GM23338 (cell line): Measurements from ENCODE around the gene STKLD1. TPM values are rescaled to one million over a fixed set of nuclear protein-coding genes. Genes with fewer than 3 reads are reported as not detected.

Experiments
- CREB1 ChIP-seq: fragments of 250-450 bp; sonication (Bioruptor Pico); IDR thresholded peaks from 2 replicates; pipeline ENCODE4 v1.5.0; 2020; ENCODE audit warnings: low read depth, mild to moderate bottlenecking, moderate library complexity
- EZH2 ChIP-seq: fragments of 200-600 bp; sonication (generic); IDR thresholded peaks from one replicate; pipeline ENCODE4 v1.8.0; 2017; ENCODE audit warnings: antibody characterized with exemption, mild to moderate bottlenecking, low read depth; ENCODE audit not compliant: unreplicated experiment
- JUNB ChIP-seq: IDR thresholded peaks from one replicate; pipeline ENCODE4 v1.6.1; 2016; ENCODE audit warnings: antibody characterized with exemption; ENCODE audit not compliant: unreplicated experiment
- NANOG ChIP-seq: IDR thresholded peaks from 2 replicates; pipeline ENCODE4 v1.6.1; 2016; ENCODE audit warnings: antibody characterized with exemption, borderline replicate concordance
- POLR2AphosphoS5 ChIP-seq: IDR thresholded peaks from 2 replicates; pipeline ENCODE4 v1.6.1; 2016; ENCODE audit warnings: antibody characterized with exemption, low read depth
- STAT1 ChIP-seq: IDR thresholded peaks from one replicate; pipeline ENCODE4 v1.6.1; 2016; ENCODE audit warnings: antibody characterized with exemption; ENCODE audit not compliant: unreplicated experiment
- ZNF114 ChIP-seq: fragments of 250-450 bp; sonication (Bioruptor Pico); IDR thresholded peaks from 2 replicates; pipeline ENCODE4 v1.5.0; 2020; ENCODE audit warnings: mild to moderate bottlenecking, moderate library complexity
- ZNF331 ChIP-seq: fragments of 250-450 bp; sonication (Bioruptor Pico); IDR thresholded peaks from 2 replicates; pipeline ENCODE4 v1.5.0; 2020; ENCODE audit warnings: low read depth, mild to moderate bottlenecking, moderate library complexity
- polyA plus RNA-seq: library from polyadenylated mRNA; unstranded; fragments of >200 nt; fragmentation: Nextera tagmentation; extraction: Ambion mirVana; gene quantifications from 2 replicates; pipeline ENCODE4 v1.2.1, GENCODE V29; 2016
- total RNA-seq: library from RNA; depleted of rRNA; stranded (reverse); fragments of >200 nt; shearing (Covaris generic); gene quantifications from 2 replicates; pipeline ENCODE4 v1.2.3, GENCODE V29; 2014
- TF ChIP-seq, protein P1 (sequence below): fragments of 250-450 bp; sonication (Bioruptor Pico); IDR thresholded peaks from 2 replicates; pipeline ENCODE4 v1.5.0; 2020; ENCODE audit warnings: mild to moderate bottlenecking, moderate library complexity
- TF ChIP-seq, protein P2 (sequence below): IDR thresholded peaks from one replicate; pipeline ENCODE4 v1.6.1; 2018; ENCODE audit warnings: antibody characterized with exemption; ENCODE audit not compliant: unreplicated experiment
- TF ChIP-seq, protein P3 (sequence below): IDR thresholded peaks from 2 replicates; pipeline ENCODE4 v1.6.1; 2016; ENCODE audit warnings: antibody characterized with exemption

The STKLD1 gene
- total and polyA plus RNA-seq, 2 experiments from 2014 or later, result 0.57 TPM; not detected in 1

DNA sequence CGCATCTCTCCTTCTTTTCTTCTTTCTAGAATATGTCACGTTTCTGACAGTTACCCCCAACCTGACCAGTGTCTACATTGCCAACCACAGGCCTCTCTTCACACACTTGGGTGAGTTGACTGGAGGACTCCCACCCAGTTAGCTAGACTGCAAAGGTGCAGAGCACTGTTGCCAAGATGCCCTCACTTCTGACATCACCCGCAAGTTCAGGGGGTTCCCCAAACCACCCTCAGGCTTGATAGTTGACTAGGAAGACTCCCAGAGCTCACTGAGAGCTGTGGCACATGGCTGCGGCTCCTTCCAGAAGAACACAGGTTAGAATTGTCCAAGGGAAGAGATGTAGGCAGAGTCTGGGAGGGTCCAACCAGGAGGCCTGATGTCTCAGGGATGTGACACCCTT lies 63.2 kb downstream of the STKLD1 start (continued):
- TF ChIP-seq, protein P1, sequence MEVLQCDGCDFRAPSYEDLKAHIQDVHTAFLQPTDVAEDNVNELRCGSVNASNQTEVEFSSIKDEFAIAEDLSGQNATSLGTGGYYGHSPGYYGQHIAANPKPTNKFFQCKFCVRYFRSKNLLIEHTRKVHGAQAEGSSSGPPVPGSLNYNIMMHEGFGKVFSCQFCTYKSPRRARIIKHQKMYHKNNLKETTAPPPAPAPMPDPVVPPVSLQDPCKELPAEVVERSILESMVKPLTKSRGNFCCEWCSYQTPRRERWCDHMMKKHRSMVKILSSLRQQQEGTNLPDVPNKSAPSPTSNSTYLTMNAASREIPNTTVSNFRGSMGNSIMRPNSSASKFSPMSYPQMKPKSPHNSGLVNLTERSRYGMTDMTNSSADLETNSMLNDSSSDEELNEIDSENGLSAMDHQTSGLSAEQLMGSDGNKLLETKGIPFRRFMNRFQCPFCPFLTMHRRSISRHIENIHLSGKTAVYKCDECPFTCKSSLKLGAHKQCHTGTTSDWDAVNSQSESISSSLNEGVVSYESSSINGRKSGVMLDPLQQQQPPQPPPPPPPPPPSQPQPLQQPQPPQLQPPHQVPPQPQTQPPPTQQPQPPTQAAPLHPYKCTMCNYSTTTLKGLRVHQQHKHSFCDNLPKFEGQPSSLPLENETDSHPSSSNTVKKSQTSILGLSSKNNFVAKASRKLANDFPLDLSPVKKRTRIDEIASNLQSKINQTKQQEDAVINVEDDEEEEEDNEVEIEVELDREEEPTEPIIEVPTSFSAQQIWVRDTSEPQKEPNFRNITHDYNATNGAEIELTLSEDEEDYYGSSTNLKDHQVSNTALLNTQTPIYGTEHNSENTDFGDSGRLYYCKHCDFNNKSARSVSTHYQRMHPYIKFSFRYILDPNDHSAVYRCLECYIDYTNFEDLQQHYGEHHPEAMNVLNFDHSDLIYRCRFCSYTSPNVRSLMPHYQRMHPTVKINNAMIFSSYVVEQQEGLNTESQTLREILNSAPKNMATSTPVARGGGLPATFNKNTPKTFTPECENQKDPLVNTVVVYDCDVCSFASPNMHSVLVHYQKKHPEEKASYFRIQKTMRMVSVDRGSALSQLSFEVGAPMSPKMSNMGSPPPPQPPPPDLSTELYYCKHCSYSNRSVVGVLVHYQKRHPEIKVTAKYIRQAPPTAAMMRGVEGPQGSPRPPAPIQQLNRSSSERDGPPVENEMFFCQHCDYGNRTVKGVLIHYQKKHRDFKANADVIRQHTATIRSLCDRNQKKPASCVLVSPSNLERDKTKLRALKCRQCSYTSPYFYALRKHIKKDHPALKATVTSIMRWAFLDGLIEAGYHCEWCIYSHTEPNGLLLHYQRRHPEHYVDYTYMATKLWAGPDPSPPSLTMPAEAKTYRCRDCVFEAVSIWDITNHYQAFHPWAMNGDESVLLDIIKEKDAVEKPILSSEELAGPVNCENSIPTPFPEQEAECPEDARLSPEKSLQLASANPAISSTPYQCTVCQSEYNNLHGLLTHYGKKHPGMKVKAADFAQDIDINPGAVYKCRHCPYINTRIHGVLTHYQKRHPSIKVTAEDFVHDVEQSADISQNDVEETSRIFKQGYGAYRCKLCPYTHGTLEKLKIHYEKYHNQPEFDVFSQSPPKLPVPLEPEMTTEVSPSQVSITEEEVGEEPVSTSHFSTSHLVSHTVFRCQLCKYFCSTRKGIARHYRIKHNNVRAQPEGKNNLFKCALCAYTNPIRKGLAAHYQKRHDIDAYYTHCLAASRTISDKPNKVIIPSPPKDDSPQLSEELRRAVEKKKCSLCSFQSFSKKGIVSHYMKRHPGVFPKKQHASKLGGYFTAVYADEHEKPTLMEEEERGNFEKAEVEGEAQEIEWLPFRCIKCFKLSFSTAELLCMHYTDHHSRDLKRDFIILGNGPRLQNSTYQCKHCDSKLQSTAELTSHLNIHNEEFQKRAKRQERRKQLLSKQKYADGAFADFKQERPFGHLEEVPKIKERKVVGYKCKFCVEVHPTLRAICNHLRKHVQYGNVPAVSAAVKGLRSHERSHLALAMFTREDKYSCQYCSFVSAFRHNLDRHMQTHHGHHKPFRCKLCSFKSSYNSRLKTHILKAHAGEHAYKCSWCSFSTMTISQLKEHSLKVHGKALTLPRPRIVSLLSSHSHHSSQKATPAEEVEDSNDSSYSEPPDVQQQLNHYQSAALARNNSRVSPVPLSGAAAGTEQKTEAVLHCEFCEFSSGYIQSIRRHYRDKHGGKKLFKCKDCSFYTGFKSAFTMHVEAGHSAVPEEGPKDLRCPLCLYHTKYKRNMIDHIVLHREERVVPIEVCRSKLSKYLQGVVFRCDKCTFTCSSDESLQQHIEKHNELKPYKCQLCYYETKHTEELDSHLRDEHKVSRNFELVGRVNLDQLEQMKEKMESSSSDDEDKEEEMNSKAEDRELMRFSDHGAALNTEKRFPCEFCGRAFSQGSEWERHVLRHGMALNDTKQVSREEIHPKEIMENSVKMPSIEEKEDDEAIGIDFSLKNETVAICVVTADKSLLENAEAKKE (CRISPR knock-in tag), result no peak
- no peak for TF ChIP-seq JUNB
- TF ChIP-seq STAT1, result no peak
- no peak for TF ChIP-seq ZNF331 (CRISPR knock-in tag)
- TF ChIP-seq NANOG, result no peak
- TF ChIP-seq, protein P2, sequence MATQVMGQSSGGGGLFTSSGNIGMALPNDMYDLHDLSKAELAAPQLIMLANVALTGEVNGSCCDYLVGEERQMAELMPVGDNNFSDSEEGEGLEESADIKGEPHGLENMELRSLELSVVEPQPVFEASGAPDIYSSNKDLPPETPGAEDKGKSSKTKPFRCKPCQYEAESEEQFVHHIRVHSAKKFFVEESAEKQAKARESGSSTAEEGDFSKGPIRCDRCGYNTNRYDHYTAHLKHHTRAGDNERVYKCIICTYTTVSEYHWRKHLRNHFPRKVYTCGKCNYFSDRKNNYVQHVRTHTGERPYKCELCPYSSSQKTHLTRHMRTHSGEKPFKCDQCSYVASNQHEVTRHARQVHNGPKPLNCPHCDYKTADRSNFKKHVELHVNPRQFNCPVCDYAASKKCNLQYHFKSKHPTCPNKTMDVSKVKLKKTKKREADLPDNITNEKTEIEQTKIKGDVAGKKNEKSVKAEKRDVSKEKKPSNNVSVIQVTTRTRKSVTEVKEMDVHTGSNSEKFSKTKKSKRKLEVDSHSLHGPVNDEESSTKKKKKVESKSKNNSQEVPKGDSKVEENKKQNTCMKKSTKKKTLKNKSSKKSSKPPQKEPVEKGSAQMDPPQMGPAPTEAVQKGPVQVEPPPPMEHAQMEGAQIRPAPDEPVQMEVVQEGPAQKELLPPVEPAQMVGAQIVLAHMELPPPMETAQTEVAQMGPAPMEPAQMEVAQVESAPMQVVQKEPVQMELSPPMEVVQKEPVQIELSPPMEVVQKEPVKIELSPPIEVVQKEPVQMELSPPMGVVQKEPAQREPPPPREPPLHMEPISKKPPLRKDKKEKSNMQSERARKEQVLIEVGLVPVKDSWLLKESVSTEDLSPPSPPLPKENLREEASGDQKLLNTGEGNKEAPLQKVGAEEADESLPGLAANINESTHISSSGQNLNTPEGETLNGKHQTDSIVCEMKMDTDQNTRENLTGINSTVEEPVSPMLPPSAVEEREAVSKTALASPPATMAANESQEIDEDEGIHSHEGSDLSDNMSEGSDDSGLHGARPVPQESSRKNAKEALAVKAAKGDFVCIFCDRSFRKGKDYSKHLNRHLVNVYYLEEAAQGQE, result no peak
- TF ChIP-seq CREB1 (CRISPR knock-in tag), result no peak
- no peak for TF ChIP-seq POLR2AphosphoS5
- no peak for TF ChIP-seq EZH2
- no peak for TF ChIP-seq ZNF114 (CRISPR knock-in tag)
- TF ChIP-seq, protein P3, sequence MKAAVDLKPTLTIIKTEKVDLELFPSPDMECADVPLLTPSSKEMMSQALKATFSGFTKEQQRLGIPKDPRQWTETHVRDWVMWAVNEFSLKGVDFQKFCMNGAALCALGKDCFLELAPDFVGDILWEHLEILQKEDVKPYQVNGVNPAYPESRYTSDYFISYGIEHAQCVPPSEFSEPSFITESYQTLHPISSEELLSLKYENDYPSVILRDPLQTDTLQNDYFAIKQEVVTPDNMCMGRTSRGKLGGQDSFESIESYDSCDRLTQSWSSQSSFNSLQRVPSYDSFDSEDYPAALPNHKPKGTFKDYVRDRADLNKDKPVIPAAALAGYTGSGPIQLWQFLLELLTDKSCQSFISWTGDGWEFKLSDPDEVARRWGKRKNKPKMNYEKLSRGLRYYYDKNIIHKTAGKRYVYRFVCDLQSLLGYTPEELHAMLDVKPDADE, result no peak
